ENCODE results near the gene HOXA5. TPM values are rescaled to one million over a fixed set of nuclear protein-coding genes. Genes with fewer than 3 reads are reported as not detected.

HOXA5 gene
- total RNA-seq, 1 donor from 2014 or later = not detected

GRCh38 chr7:27128776-27129728 is 14.4 kb downstream of the HOXA5 start:
- peaks cover 90% of the 10 kb centered on the region for H3K27me3 Mint-ChIP-seq (ENCODE audit: unreplicated experiment)
- H3K4me3 Mint-ChIP-seq (ENCODE audit: unreplicated experiment) = no peak overlapping the region
- H3K9me3 Mint-ChIP-seq (ENCODE audit: unreplicated experiment) = no peaks in the 10 kb centered on the region
- DNase-seq (ENCODE audit: extremely low spot score, unreplicated experiment) = no peak
- no peaks in the 10 kb centered on the region for H3K36me3 Mint-ChIP-seq (ENCODE audit: unreplicated experiment)
- H3K27ac Mint-ChIP-seq (ENCODE audit: unreplicated experiment) = no peak overlapping the region
- TF ChIP-seq CTCF (IDR thresholded peaks at IDR 0.05) = no peak
- H3K4me1 Mint-ChIP-seq (ENCODE audit: unreplicated experiment) = peaks cover 2% of the 10 kb centered on the region

- no peak overlapping the region for H3K4me3 Mint-ChIP-seq (ENCODE audit: unreplicated experiment)
- peaks cover 90% of the 10 kb centered on the region for H3K27me3 Mint-ChIP-seq (ENCODE audit: unreplicated experiment)
- no peak overlapping the region for H3K27ac Mint-ChIP-seq (ENCODE audit: unreplicated experiment)
- no peak for TF ChIP-seq CTCF (IDR thresholded peaks at IDR 0.05)
- H3K4me1 Mint-ChIP-seq (ENCODE audit: unreplicated experiment) = peaks cover 2% of the 10 kb centered on the region
- no peaks in the 10 kb centered on the region for H3K36me3 Mint-ChIP-seq (ENCODE audit: unreplicated experiment)
- DNase-seq (ENCODE audit: extremely low spot score, unreplicated experiment) = no peak
- H3K9me3 Mint-ChIP-seq (ENCODE audit: unreplicated experiment) = no peaks in the 10 kb centered on the region
Observed at GRCh38 chr7:27128034-27128433, 15.4 kb downstream of the HOXA5 start.

GRCh38 chr7:27126596-27127327 is 16.7 kb downstream of the HOXA5 start:
- Mint-ChIP-seq H3K4me3 (ENCODE audit: unreplicated experiment) (no peak overlapping the region), H3K27ac (ENCODE audit: unreplicated experiment) (no peak overlapping the region)

GRCh38 chr7:27125986-27126394 is 17.5 kb downstream of the HOXA5 start:
- H3K4me1 Mint-ChIP-seq (ENCODE audit: unreplicated experiment) = no peaks in the 10 kb centered on the region
- no peak overlapping the region for H3K4me3 Mint-ChIP-seq (ENCODE audit: unreplicated experiment)
- no peaks in the 10 kb centered on the region for H3K9me3 Mint-ChIP-seq (ENCODE audit: unreplicated experiment)
- no peak overlapping the region for H3K27ac Mint-ChIP-seq (ENCODE audit: unreplicated experiment)
- no peak for DNase-seq (ENCODE audit: extremely low spot score, unreplicated experiment)
- no peaks in the 10 kb centered on the region for H3K36me3 Mint-ChIP-seq (ENCODE audit: unreplicated experiment)
- no peak for TF ChIP-seq CTCF (IDR thresholded peaks at IDR 0.05)
- H3K27me3 Mint-ChIP-seq (ENCODE audit: unreplicated experiment) = peaks cover 91% of the 10 kb centered on the region

More at GRCh38 chr7:27126596-27127327, 16.7 kb downstream of the HOXA5 start:
- H3K36me3 Mint-ChIP-seq (ENCODE audit: unreplicated experiment) = no peaks in the 10 kb centered on the region
- TF ChIP-seq CTCF (IDR thresholded peaks at IDR 0.05) = no peak
- no peak for DNase-seq (ENCODE audit: extremely low spot score, unreplicated experiment)
- H3K27me3 Mint-ChIP-seq (ENCODE audit: unreplicated experiment) = peaks cover 91% of the 10 kb centered on the region
- peaks cover 2% of the 10 kb centered on the region for H3K4me1 Mint-ChIP-seq (ENCODE audit: unreplicated experiment)
- H3K9me3 Mint-ChIP-seq (ENCODE audit: unreplicated experiment) = no peaks in the 10 kb centered on the region
